Neural crest cell (in vitro differentiated cells): ENCODE data around the gene TTLL9. TPM values are rescaled to one million over a fixed set of nuclear protein-coding genes. Genes with fewer than 3 reads are reported as not detected.
"Not testable (repeated sequence)": the region's sequence is repeated elsewhere in the genome, so short reads cannot be mapped to it uniquely, and the experiment has no call there.

Experiments used
- DNase-seq: peaks from one replicate; pipeline ENCODE4 v3.0.0; 2021; ENCODE audit warnings: low read depth, mixed read lengths, low spot score
- H3K27ac Mint-ChIP-seq: one replicate; pipeline ENCODE4 v1.8.0; 2021; ENCODE audit warnings: mild to moderate bottlenecking, mixed read lengths; ENCODE audit not compliant: unreplicated experiment
- H3K27me3 Mint-ChIP-seq: 2 replicates; pipeline ENCODE4 v1.8.0; 2021; ENCODE audit warnings: low read depth, mild to moderate bottlenecking, mixed read lengths
- H3K36me3 Mint-ChIP-seq: 2 replicates; pipeline ENCODE4 v1.8.0; 2021; ENCODE audit warnings: low read depth, mild to moderate bottlenecking, mixed read lengths
- H3K4me1 Mint-ChIP-seq: 2 replicates; pipeline ENCODE4 v1.8.0; 2021; ENCODE audit warnings: mixed read lengths
- H3K4me3 Mint-ChIP-seq: one replicate; pipeline ENCODE4 v1.8.0; 2021; ENCODE audit warnings: mild to moderate bottlenecking, mixed read lengths
- H3K9me3 Mint-ChIP-seq: 2 replicates; pipeline ENCODE4 v1.8.0; 2021; ENCODE audit warnings: mixed read lengths
- CTCF ChIP-seq: fragments of 200-600 bp; sonication (generic); conservative IDR thresholded peaks from 2 replicates; pipeline ENCODE4 v1.5.0; 2021; ENCODE audit warnings: antibody characterized with exemption, mild to moderate bottlenecking
- total RNA-seq: library from RNA; stranded (reverse); gene quantifications from 2 replicates; pipeline ENCODE4 v1.2.1, GENCODE V29; 2021

Gene TTLL9
- total RNA-seq, 1 donor from 2014 or later: 3.3 TPM

- Mint-ChIP-seq H3K4me3 (no peak overlapping the region), H3K36me3 (no peaks in the 10 kb centered on the region), H3K27ac (no peak overlapping the region), H3K4me1 (peaks cover 7% of the 10 kb centered on the region), H3K9me3 (no peaks in the 10 kb centered on the region), H3K27me3 (peaks cover 10% of the 10 kb centered on the region)
- no peak for TF ChIP-seq CTCF
- no peak for DNase-seq
Observed at GRCh38 chr20:31915491-31916280, 45.3 kb downstream of the TTLL9 start.

- Mint-ChIP-seq H3K27me3 (peaks cover 10% of the 10 kb centered on the region), H3K4me1 (peaks cover 7% of the 10 kb centered on the region), H3K36me3 (no peaks in the 10 kb centered on the region), H3K27ac (no peak overlapping the region), H3K4me3 (no peak overlapping the region), H3K9me3 (no peaks in the 10 kb centered on the region)
- no peak for DNase-seq
- no peak for TF ChIP-seq CTCF
Observed at GRCh38 chr20:31916708-31917107, 46.3 kb downstream of the TTLL9 start.

DNA sequence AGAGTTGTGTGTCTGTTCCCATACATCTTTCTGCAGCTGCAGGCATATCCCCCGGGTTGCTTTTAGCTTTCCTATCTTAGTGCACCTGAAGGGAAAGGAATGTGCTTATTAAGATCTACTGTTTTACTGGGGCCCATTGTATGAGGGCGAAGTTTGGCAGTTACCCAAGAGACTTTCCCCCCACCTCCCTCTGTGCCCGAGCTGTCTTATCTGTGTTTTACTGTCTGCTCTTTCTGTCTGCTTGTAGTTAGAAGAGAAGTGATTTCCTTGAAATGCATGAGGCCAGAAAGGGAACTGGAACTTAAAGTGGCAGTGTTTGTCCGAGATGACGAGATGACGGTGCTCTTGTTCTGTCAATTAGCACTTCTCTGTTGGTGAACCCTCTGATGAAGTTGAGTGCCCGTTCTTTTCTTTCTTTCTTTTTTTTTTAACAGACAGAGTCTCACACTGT is 47.6 kb downstream of the TTLL9 start:
- H3K4me3 Mint-ChIP-seq: not testable (repeated sequence)

GRCh38 chr20:31918466-31919105 is 48.2 kb downstream of the TTLL9 start:
- H3K27ac Mint-ChIP-seq: no peak overlapping the region
- no peak overlapping the region for H3K4me3 Mint-ChIP-seq
- no peaks in the 10 kb centered on the region for H3K36me3 Mint-ChIP-seq
- no peaks in the 10 kb centered on the region for H3K9me3 Mint-ChIP-seq
- peaks cover 10% of the 10 kb centered on the region for H3K27me3 Mint-ChIP-seq
- peaks cover 3% of the 10 kb centered on the region for H3K4me1 Mint-ChIP-seq
- TF ChIP-seq CTCF: no peak
- no peak for DNase-seq

More for the DNA sequence above, 47.6 kb downstream of the TTLL9 start:
- not testable (repeated sequence) for H3K9me3 Mint-ChIP-seq, H3K27me3 Mint-ChIP-seq, H3K4me1 Mint-ChIP-seq, H3K27ac Mint-ChIP-seq, DNase-seq, H3K36me3 Mint-ChIP-seq

DNA sequence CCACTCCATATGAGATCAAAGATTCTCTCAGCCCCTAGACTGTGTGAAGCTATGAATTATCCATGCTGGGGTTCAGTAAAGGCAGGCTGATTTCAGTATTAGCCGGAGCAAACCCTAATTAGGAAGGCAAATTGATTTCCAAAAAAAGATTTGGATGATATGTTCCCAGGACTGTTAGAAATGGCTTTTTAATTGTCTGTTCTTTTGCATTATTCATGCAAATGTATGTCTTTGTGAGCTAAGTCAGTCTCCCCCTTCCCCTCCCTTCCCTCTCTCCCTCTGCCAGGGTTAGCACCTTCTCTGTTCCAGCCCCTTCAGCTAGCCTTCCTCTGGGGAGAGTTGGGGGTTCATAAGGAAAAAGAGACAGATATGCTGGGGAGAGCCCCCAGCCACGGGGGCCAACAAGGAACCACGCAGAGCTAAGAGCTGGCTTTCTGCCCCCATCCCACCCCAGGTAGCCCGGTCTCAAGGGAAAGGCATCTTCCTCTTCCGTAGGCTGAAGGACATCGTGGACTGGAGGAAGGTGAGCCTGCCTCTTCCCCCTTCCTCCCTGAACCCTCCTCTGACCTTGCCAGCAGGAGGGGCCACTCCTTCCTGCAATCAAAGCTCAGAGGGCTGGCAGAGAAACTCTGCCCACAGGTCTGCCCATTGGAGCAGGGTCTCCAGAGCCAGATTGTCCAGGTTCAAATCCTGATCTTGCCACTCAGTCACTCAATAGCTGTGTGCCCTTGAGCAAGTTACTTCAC is 49.1 kb downstream of the TTLL9 start:
- Mint-ChIP-seq H3K4me1 (peaks cover 3% of the 10 kb centered on the region), H3K27ac (no peak overlapping the region), H3K9me3 (no peaks in the 10 kb centered on the region), H3K27me3 (peaks cover 10% of the 10 kb centered on the region), H3K4me3 (no peak overlapping the region), H3K36me3 (no peaks in the 10 kb centered on the region)
- TF ChIP-seq CTCF: no peak
- no peak for DNase-seq
